Muscle of arm (tissue), 12 donors: ENCODE results near the gene NALCN. TPM values are rescaled to one million over a fixed set of nuclear protein-coding genes. Genes with fewer than 3 reads are reported as not detected.
"Not testable (repeated sequence)": the region's sequence is repeated elsewhere in the genome, so short reads cannot be mapped to it uniquely, and the experiment has no call there.

Experiments used
- DNase-seq: peaks from one replicate; pipeline ENCODE4 v3.0.0-alpha.2; 2013
- polyA plus RNA-seq, 12 donors: library from polyadenylated mRNA; unstranded; fragments of 120-200 nt; gene quantifications; one replicate each; pipeline ENCODE4 v1.2.1, GENCODE V29; 2013; ENCODE audit not compliant: insufficient read length in 12 of 12

NALCN gene
- polyA plus RNA-seq, 12 donors = 0.17 to 0.88 (median 0.40) TPM; not detected in 2

DNA sequence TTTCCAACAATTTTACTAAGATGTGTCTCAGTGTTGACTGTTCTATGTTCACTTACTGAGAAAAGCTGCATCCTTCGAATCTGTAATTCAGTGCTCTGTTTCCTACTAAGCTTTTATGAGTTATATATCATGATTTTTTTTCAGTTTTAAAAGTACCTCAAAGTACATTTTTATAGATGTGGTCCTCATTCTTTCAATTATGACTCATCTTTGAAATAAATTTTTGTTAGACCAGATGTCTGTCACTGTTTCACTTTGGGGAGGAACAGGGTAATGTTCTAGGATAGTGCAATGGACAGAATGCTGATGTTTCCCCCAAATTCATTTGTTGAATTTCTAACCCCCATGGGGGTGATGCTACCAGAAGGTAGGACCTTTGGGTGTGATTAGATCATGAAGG lies 74.8 kb downstream of the NALCN start:
- DNase-seq = no peak

DNA sequence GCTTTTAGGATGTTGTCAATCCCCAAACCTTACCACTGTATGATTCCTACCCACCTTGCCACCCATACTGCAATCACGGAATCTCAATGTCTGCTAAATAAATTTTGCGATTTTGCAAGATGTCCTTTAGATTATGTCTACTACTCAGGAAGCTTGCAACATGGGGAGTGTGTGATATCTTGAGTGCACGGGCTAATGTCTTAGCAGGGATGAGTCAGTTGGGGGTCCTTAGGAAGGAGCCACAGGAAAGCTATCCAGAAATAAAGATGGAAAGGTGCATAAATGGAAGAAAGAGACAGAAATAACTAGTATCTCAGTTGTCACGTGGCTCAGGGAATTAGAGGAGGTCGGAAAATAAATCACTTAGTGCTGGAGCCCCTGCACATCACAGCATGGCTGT lies 77.1 kb downstream of the NALCN start:
- DNase-seq = no peak

DNA sequence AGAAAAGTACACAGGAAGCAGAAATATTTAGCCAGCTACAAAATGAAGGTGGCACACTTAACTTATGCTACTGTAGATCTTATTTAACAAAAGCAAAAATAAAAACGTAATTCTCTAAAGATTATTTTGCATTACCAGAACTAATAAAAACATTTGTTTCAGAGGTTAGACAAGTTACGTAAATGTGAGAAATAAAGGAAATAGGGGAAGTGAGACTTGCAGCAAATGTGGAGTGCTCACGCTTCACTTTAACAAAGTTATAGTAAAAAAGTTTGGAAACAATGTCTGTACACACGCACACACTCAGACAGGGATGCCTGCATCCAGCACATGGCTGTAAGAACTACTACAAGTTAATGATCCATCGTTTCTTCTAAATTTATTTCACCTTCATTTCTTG lies 83.7 kb downstream of the NALCN start:
- no peak for DNase-seq

DNA sequence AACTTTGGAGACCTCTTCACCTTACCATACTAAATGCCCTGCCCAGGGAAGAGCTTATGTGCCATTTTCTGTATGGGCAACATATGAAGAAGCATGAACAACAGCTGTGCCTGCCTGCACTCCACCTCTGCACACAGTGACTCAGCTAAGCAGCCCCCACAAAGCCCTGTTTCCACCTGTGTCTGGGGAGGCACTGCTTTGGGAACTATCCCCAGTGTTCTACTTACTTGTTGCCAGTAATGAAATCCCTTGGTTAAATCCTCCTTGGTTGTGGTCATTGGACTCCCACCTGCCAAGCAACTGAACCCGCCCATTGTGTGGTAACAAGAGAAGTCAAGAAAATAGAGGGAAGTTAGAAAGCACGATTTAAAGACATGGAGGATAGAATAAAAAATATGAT lies 84.6 kb downstream of the NALCN start:
- no peak for DNase-seq

DNA sequence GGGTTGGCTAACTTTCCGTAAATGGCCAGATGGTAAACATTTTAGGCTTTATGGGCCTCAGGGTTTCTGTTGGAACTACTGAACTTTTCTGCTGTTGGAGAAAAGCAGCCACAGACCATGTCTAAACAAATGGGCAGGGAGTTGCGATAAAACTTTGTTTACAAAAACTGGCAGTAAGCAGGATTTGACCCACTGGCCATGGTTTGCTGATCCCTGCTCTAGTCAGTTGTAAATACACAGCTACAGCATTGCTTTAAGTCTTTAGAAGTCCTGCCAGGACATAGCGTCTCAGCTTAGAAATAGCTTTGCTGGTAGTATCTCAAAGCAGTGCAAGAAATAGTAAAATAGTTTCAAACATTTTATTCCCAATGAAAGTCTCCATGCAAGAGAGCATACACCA lies 88.4 kb downstream of the NALCN start:
- DNase-seq = no peak

DNA sequence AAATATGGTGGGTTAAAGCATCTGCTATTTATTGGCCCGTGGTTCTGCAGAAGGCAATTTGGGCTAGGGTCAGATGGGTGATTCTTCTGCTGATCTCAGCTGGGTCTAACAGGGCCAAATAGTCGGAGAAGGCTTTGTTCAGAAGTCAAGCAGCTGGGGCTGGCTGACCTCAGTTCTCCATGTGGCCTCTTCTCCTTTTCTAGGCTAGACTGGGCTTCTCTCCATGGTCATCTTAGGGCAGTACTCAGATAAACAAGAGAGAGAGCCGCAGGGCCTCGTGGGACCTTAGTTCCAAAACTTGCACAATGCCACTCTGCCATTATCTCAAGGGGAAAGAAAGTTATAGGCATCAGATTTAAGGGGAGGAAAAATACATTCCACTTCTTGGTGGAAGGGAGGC lies 89.6 kb downstream of the NALCN start:
- DNase-seq = no peak

DNA sequence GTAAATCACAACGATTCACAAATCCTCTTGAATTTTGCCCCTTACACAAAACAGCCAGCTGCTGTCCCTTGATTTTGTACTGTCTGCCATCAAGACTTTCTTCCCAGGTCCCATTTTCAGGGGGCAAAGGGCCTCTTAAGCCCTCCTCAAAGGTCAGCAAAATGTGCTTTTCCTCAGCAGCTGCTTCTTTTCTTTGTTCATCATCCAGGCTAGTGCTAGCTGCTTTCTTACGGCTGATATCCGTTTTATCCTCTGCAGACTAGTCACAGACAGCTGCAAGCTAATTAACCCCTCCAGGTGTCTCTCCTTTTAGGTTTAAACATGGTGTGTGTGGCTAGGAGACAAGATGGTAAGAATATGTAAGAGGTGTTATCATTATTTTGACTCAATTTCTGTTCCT lies 90.9 kb downstream of the NALCN start:
- DNase-seq = no peak

DNA sequence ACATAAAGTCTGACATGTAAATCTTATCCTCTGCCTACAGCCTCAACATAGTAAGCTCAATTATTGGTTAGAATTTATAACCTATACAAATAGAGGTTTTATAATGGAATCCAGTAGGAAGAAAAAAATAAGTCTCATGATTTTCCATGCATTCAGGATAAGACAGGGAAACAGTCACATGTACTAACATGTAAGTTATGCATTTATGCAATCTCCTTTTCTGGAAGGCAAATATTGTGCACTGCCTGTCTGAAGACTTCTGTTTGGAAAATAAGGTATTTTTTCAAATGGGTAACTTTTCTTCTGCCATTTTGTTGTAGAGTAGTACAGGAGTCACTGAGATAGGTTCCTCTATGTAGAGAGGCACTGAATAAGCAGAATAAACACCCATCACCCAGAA lies 92.7 kb downstream of the NALCN start:
- no peak for DNase-seq

DNA sequence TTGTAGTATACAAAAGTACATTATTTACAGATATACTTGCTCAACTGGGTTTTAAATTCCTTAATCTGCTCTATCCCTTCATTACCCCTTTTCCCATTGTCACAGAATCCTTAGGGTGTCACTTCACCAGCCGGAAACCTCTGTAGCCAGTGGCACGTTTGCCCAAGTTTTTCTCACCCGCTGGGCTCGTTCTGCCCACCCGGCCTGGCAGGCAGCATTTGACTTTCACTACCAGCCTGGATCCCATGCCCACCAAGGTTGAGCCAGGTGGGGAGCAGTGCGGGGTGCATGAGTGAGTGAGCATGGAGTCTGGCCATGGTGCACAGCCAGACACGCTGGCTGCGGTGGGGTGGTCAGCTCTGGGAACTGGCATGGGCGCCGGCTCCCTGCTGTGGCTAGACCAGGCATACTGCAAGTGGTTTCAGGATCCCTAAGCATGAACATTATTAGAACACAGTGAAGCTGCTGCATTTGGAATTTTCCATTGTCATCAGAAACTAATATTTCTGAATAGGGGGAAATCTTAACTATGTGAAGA lies 98.3 kb downstream of the NALCN start:
- no peak for DNase-seq

DNA sequence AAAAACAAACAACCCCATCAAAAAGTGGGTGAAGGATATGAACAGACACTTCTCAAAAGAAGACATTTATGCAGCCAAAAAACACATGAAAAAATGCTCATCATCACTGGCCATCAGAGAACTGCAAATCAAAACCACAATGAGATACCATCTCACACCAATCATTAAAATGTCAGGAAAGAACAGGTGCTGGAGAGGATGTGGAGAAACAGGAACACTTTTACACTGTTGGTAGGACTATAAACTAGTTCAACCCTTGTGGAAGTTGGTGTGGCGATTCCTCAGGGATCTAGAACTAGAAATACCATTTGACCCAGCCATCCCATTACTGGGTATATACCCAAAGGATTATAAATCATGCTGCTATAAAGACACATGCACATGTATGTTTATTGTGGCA lies 102.8 kb downstream of the NALCN start:
- not testable (repeated sequence) for DNase-seq

DNA sequence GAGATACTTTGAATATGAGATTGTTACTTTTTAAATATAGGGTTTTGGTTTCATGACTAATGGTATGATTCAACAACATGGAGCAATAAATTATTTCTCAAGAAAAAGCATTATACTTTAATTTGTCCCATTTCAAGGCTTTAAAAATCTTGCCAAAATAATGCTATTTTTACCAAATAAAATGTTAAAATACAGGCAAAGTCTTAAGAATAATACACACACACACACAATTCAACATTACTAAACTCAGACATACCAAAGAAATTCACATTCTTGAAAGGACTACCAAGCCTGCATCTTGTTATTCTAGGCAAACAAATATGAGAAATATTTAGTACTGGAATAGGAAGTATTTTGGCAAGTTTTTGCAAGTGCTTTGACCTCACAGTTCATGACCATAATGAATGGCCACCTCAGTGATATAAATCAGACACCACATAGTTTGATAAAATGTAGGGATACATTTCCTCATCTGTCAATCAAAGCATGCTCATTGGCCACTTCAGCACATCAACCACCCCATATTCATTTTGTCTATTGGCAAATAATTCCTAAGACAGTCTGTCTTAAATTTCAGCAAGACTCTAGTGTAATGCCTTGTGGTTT lies 107.2 kb downstream of the NALCN start:
- no peak for DNase-seq

DNA sequence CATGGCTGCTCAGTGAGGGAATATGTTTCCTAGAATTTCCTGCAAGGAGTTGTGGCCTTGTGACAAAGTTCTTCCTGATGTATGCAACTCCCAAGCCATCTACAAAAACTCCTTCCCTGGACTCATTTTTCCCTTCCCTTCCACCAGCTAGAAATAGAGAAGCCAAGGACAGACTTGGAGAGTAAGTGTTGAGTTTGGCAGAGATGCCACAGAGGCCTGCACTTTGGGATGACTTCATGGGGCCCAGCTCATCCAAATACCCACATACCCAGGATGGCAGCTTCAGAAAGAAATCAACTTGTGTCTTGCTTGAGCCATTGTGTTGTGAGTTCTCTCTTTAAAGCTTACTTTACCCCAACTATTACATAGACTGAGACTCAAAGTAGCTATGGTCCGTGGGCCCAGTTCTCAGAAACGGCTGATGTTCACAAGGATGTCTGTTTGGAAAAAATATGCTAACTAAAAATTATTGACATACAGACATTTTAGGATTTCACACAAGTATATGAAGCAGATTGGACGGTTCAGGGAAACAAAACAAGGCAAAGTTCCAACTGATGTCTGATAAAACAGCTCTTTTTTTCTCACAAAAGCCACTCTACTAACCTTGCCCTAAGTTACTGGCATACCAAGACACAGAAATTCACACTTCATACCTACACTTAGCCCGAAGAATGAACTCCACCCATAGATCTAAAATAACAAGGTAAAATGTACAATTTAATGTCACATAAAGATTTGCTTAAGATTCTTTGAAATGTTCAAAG lies 107.9 kb downstream of the NALCN start:
- no peak for DNase-seq

DNA sequence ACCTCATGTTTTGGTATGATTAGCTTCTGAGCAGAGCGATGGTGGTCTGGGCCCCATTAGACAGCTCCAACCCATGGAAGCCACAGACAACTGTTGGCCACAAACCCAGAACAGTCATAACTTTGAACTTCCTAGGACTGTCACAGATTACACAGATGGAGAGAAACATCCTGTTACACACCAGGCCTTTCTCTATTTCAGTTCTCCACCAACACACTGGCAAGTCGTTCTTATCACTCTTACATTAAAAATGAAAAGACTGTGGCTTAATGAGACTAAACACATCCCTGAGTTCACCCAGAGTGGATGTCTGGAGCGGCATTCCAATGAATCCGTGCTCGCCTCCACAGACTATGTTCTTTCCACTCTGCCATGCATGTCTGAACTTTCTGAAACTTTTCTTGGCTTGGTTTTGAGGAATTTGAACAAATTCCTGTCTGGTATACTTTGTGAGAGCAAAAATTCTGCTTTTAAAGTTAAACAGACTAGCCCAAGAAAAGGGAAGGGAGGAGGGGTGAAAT lies 109.1 kb downstream of the NALCN start:
- peak; percentile 8 for DNase-seq

DNA sequence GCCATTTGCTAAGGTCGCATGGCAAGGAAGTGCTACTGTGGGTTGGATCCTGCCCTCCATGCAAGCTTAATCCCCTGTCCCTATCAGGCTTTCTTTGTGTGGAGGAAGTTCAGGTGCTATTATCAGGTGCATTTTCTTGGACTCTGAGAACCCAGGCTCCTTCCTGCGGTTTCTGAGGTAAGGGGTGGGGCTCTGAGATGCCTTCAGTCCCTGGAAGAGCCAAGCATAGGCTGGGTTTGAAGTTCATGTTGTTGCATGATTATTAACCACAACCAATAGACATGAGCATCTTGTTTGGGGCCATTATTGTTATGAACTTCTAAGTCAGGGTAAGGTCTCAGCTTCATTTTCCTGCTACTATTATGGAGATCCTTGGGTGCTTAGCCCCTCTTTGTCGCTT lies 109.5 kb downstream of the NALCN start:
- no peak for DNase-seq

DNA sequence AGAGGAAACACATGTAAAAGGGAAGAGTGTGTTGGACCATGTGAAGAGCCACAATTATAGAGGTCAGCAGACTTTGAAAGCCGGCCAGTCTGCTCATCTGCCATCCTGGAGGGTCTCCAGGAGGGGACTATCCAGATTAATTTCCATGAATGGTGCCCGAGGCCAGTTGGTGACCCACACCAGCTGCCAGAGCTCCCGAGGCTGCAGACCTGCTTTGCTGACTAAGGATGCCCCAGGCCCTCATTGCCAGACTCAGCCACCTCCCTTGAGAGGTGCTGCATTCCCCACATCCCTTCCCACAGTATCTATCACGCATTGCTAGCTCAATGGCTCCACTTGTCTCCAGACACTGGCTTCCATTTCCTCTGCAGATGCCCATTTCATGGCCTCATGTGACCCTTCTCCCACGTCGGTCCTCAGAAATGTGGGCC lies 110.3 kb downstream of the NALCN start:
- no peak for DNase-seq

DNA sequence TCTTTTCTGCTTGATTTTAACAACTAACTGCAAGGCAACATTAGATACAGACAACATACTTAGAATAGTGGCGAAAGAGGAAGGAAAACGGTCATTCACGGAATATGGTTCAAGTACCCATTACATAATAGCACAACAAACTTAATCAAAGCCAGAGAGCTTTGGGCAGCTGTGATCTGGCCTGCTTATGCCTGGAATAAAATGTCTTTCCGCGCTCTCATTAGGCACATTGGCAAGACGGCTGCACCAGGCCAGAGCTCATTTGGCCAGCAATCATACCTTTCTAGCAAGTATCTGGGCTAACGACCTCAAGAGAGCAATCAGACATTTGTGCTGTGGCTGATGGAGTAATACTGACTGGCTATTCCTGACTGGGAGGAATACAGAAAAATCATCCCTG lies 112.8 kb downstream of the NALCN start:
- DNase-seq = no peak

DNA sequence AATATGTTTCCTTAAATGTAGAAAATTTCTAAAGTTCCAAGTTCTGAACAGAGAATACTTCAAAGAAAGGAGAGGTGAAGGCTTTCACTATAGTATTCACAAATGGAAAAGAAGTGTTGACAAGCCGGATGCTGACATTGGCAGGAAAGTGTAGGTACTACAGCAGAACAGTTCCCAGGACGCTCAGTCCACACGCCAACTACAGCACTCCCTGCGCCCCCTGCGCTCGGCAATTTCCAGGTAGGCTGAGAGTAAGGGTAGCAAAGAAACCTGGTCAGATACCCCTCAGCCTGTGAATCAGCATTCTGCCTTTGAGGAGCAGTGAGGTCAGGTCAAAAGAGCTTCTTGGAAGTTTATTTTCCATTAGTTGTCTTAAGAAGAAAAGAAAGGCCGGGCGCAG lies 115.3 kb downstream of the NALCN start:
- no peak for DNase-seq

DNA sequence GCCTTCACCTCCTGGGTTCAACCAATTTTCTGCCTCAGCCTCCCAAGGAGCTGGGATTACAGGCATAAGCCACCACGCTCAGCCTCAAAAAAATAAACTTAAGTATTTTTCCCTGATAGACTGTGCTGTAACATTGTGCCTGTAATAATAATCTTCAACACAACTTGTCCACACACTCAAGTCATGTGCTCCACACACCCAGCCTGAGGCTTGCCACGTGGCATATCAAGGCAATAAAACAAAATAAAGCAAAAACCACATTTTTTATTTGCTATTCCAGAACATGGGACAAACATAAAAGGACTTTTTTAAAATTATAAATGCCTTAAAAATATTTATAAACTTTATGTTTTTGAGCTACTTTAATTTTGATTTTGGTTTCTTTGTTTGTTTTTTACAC lies 115.8 kb downstream of the NALCN start:
- DNase-seq = no peak

DNA sequence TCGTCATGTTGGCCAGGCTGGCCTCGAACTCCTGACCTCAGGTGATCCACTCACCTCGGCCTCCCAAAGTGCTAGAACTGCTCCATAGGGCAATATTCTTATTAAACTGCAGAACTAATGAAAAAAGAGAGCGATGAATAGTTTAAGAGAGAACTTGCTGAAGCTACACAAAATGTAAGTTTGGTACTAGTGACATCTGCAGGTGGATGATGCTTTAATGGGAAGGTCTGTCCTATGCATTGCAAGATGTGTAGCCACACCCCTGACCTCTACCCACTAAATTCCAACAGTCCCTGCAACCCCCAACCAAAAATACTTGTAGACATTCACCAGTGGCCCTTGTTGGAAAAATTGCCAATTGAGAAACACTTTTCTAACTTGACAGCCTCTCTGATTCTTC lies 117.8 kb downstream of the NALCN start:
- no peak for DNase-seq

DNA sequence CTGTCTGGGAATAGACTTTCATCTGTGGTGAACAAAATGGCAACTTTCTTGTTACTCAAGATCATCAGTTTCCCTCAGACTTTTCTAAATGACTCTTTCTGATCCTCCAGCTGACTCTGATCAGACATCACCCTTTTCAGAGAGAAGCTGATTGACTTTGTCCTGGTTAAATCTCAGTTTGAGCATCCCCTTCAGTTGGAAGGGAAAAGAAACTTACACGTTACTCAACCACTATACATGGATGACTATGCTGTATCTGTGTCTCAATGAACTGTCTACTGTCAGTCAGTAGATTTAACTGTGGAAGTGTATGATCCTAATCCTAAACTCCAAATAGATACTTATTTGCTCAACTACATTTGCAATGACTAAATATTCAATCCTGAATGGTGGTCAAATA lies 118.5 kb downstream of the NALCN start:
- DNase-seq = no peak

DNA sequence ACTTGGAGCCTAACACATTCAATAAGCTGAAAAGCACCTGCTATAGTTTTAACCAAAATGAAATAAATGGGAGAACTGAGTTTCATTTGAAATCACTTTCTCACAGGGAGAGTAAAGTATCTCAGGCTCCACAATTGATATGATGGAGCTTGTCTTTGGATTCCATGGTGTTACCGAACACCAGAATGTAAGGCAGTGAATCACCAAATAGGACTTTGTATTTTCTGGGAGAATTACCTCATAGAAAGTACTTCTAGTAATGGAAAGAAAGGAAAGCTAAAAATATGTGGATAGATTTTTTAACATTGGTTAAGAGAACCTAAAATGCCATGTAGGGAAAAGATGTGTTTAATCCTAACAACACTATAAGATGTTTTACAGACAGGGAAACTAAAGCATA lies 123.6 kb downstream of the NALCN start:
- no peak for DNase-seq

DNA sequence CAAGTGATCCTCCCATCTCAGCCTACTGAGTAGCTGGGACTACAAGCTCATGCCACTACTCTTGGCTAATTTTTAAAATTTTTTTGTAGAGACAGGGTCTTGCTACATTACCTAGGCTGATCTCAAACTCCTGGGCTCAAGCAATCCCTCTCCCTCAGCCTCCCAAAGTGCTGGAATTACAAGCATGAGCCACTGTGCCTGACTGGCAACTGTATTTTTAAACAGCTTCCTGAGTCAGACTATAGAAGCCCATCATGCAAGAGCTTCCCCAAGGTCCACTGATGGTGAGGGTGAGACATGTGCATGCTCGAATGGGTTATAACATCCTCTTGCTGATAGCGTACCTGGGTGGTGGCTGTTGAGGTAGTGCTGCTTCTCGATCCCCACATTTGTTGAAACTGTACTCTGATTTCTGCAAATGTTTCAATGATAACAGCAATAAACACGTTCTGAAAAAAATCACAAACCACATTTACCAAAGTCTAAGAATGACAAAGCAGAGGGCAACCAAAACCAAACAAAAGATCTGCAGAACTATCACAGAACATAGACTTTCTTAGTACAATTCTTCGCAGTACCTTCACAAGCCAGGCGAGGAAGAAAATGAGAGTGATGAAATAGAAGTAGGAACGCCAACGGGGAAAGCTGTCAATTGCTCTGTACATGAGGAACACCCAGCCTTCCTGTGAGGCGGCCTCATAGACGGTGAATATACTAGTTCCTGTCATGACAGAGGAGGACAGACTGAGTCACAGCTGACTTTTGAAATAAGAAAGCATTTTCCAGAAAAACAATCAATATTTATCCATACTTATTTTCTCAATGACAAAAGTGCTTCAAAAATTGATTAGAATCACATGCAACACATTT lies 124.4 kb downstream of the NALCN start:
- DNase-seq = no peak
